Endodermal cell (in vitro differentiated cells): ENCODE data around the gene GCG. TPM values are rescaled to one million over a fixed set of nuclear protein-coding genes. Genes with fewer than 3 reads are reported as not detected.

ENCODE experiments used
- DNase-seq: peaks from one replicate; pipeline ENCODE4 v3.0.0-alpha.2; 2017
- H3K27ac ChIP-seq: 2 replicates; pipeline ENCODE4 v1.5.1; 2013; ENCODE audit warnings: mild to moderate bottlenecking, low read depth, low read length, moderate library complexity
- H3K27me3 ChIP-seq: 2 replicates; pipeline ENCODE4 v1.6.1; 2013; ENCODE audit warnings: mild to moderate bottlenecking, low read length, moderate library complexity; ENCODE audit not compliant: insufficient read depth, control insufficient read depth, poor library complexity, severe bottlenecking
- H3K36me3 ChIP-seq: 2 replicates; pipeline ENCODE4 v1.7.0; 2013; ENCODE audit warnings: mild to moderate bottlenecking, low read length, moderate library complexity; ENCODE audit not compliant: control insufficient read depth, insufficient read depth
- H3K4me1 ChIP-seq: one replicate; pipeline ENCODE4 v1.7.0; 2013; ENCODE audit warnings: low read length; ENCODE audit not compliant: control insufficient read depth, insufficient read depth
- H3K4me3 ChIP-seq: 2 replicates; pipeline ENCODE4 v1.5.1; 2013; ENCODE audit warnings: mild to moderate bottlenecking, low read length, moderate library complexity
- H3K9ac ChIP-seq: 2 replicates; pipeline ENCODE4 v1.6.1; 2013; ENCODE audit warnings: mild to moderate bottlenecking, low read length, moderate library complexity; ENCODE audit not compliant: poor library complexity, severe bottlenecking; ENCODE audit errors: extremely low read depth
- H3K9me3 ChIP-seq: 2 replicates; pipeline ENCODE4 v1.6.1; 2013; ENCODE audit warnings: mild to moderate bottlenecking, low read length, moderate library complexity; ENCODE audit not compliant: control insufficient read depth
- H3K27ac Mint-ChIP-seq: 2 replicates; pipeline ENCODE4 v1.8.0; 2020; ENCODE audit warnings: mixed read lengths
- H3K27me3 Mint-ChIP-seq: 2 replicates; pipeline ENCODE4 v1.8.0; 2021; ENCODE audit warnings: mild to moderate bottlenecking, mixed read lengths; ENCODE audit not compliant: insufficient read depth
- H3K36me3 Mint-ChIP-seq: 2 replicates; pipeline ENCODE4 v1.8.0; 2020; ENCODE audit warnings: low read depth, mixed read lengths
- H3K4me1 Mint-ChIP-seq: 2 replicates; pipeline ENCODE4 v1.8.0; 2020; ENCODE audit warnings: mixed read lengths
- H3K4me3 Mint-ChIP-seq: 2 replicates; pipeline ENCODE4 v1.8.0; 2020; ENCODE audit warnings: mild to moderate bottlenecking, moderate library complexity, mixed read lengths
- H3K9me3 Mint-ChIP-seq: 2 replicates; pipeline ENCODE4 v1.8.0; 2020; ENCODE audit warnings: mild to moderate bottlenecking, mixed read lengths
- CTCF ChIP-seq: fragments of 200-600 bp; sonication (generic); conservative IDR thresholded peaks from 2 replicates; pipeline ENCODE4 v1.5.0; 2021; ENCODE audit warnings: antibody characterized with exemption, mild to moderate bottlenecking
- whole genome bisulfite sequencing, 2 experiments: methylation state at CpG; one replicate each; pipeline versions ENCODE4 v1.1.5 to v1.1.7; 2013; ENCODE audit warnings: missing lambda C conversion rate in 2 of 2, mixed read lengths in 1 of 2; ENCODE audit not compliant: insufficient coverage in 1 of 2, insufficient read length in 1 of 2; 5-methylcytosine and 5-hydroxymethylcytosine counted together
- total RNA-seq, 2 donors: library from RNA; stranded (reverse); fragmentation: NEBNext Ultra II Directional in 1 of 2; extraction: Animal tissue kit (Norgen Biotek cat#: 25700) in 1 of 2; gene quantifications; 2 replicates in 1 of 2; 3 replicates in 1 of 2; pipeline ENCODE4 v1.2.1, GENCODE V29; 2021

Gene GCG
- total RNA-seq, 2 donors from 2014 or later = not detected

GRCh38 chr2:162107361-162107901 is 44.6 kb downstream of the GCG start:
- no peak for DNase-seq
- 91 to 94% methylated on average over 3 to 4 of the region's 4 CpGs for WGBS, 2 experiments
- TF ChIP-seq CTCF = no peak
- H3K27ac Mint-ChIP-seq = no peak overlapping the region
- no peaks in the 10 kb centered on the region for H3K9me3 Mint-ChIP-seq
- peaks cover 1% of the 10 kb centered on the region for H3K4me1 ChIP-seq
- peaks cover 14% of the 10 kb centered on the region for H3K4me1 Mint-ChIP-seq
- H3K4me3 ChIP-seq = no peak overlapping the region
- no peaks in the 10 kb centered on the region for H3K27me3 ChIP-seq
- no peak overlapping the region for H3K27ac ChIP-seq
- no peaks in the 10 kb centered on the region for H3K36me3 ChIP-seq
- no peaks in the 10 kb centered on the region for H3K9me3 ChIP-seq
- no peak overlapping the region for H3K4me3 Mint-ChIP-seq
- H3K27me3 Mint-ChIP-seq = no peaks in the 10 kb centered on the region
- H3K36me3 Mint-ChIP-seq = no peaks in the 10 kb centered on the region
- no peak overlapping the region for H3K9ac ChIP-seq

- Histone ChIP-seq H3K4me1 (no peaks in the 10 kb centered on the region), H3K9ac (no peak overlapping the region), H3K27me3 (no peaks in the 10 kb centered on the region), H3K27ac (no peak overlapping the region), H3K36me3 (no peaks in the 10 kb centered on the region), H3K9me3 (no peaks in the 10 kb centered on the region), H3K4me3 (no peak overlapping the region)
- WGBS, 2 experiments = no CpG with 5 or more reads among the region's 1 CpG
- no peaks in the 10 kb centered on the region for H3K9me3 Mint-ChIP-seq
- no peaks in the 10 kb centered on the region for H3K36me3 Mint-ChIP-seq
- DNase-seq = no peak
- H3K4me1 Mint-ChIP-seq = peaks cover 12% of the 10 kb centered on the region
- no peak overlapping the region for H3K4me3 Mint-ChIP-seq
- no peak for TF ChIP-seq CTCF
- H3K27ac Mint-ChIP-seq = no peak overlapping the region
- H3K27me3 Mint-ChIP-seq = peaks cover 2% of the 10 kb centered on the region
These were observed 45.3 kb downstream of the GCG start for GRCh38 chr2:162106746-162107145.

GRCh38 chr2:162106146-162106551 is 45.9 kb downstream of the GCG start:
- H3K36me3 ChIP-seq = no peaks in the 10 kb centered on the region
- H3K36me3 Mint-ChIP-seq = no peaks in the 10 kb centered on the region
- no peak overlapping the region for H3K4me3 ChIP-seq

More at GRCh38 chr2:162106146-162106551, 45.9 kb downstream of the GCG start:
- Histone ChIP-seq H3K9me3 (no peaks in the 10 kb centered on the region), H3K27me3 (no peaks in the 10 kb centered on the region), H3K4me1 (no peaks in the 10 kb centered on the region), H3K9ac (no peak overlapping the region), H3K27ac (no peak overlapping the region)
- DNase-seq = no peak
- no peak overlapping the region for H3K27ac Mint-ChIP-seq
- peaks cover 2% of the 10 kb centered on the region for H3K27me3 Mint-ChIP-seq
- H3K4me1 Mint-ChIP-seq = peaks cover 12% of the 10 kb centered on the region
- no peak for TF ChIP-seq CTCF
- 91 to 97% methylated on average over 3 of the region's 3 CpGs for WGBS, 2 experiments
- H3K9me3 Mint-ChIP-seq = no peaks in the 10 kb centered on the region
- no peak overlapping the region for H3K4me3 Mint-ChIP-seq
